Hepatocyte (in vitro differentiated cells): ENCODE data around the gene RBM14. TPM values are rescaled to one million over a fixed set of nuclear protein-coding genes. Genes with fewer than 3 reads are reported as not detected.
"Not testable (repeated sequence)": the region's sequence is repeated elsewhere in the genome, so short reads cannot be mapped to it uniquely, and the experiment has no call there.

Experiments used
- DNase-seq: peaks from one replicate; pipeline ENCODE4 v3.0.0-alpha.2; 2016; ENCODE audit warnings: low spot score
- H2AFZ ChIP-seq: fragments of 200-600 bp; sonication (generic); 2 replicates; pipeline ENCODE4 v1.6.0; 2016; ENCODE audit warnings: antibody characterized with exemption, mild to moderate bottlenecking
- H3K27ac ChIP-seq: fragments of 200-600 bp; sonication (generic); 2 replicates; pipeline ENCODE4 v1.5.1; 2016; ENCODE audit warnings: mild to moderate bottlenecking
- H3K27me3 ChIP-seq: fragments of 200-600 bp; sonication (generic); 2 replicates; pipeline ENCODE4 v1.6.1; 2016
- H3K36me3 ChIP-seq: fragments of 200-600 bp; sonication (generic); replicated peaks from 2 replicates; pipeline ENCODE4 v1.5.1; 2016; ENCODE audit warnings: low read depth; ENCODE audit not compliant: insufficient read depth
- H3K4me1 ChIP-seq: fragments of 200-600 bp; sonication (generic); 2 replicates; pipeline ENCODE4 v1.5.1; 2016; ENCODE audit warnings: mild to moderate bottlenecking, moderate library complexity; ENCODE audit not compliant: insufficient read depth
- H3K4me2 ChIP-seq: fragments of 200-600 bp; sonication (generic); 2 replicates; pipeline ENCODE4 v1.6.0; 2016
- H3K4me3 ChIP-seq: fragments of 200-600 bp; sonication (generic); 2 replicates; pipeline ENCODE4 v1.5.1; 2016; ENCODE audit warnings: mild to moderate bottlenecking
- H3K79me2 ChIP-seq: fragments of 200-600 bp; sonication (generic); 2 replicates; pipeline ENCODE4 v1.6.0; 2017; ENCODE audit warnings: mild to moderate bottlenecking
- H3K9me2 ChIP-seq: fragments of 200-600 bp; sonication (generic); replicated peaks from 2 replicates; pipeline ENCODE4 v1.6.0; 2017; ENCODE audit warnings: mild to moderate bottlenecking; ENCODE audit not compliant: insufficient read depth
- H3K9me3 ChIP-seq: fragments of 200-600 bp; sonication (generic); 2 replicates; pipeline ENCODE4 v1.5.1; 2016; ENCODE audit warnings: low read depth, mild to moderate bottlenecking
- H4K20me1 ChIP-seq: fragments of 200-600 bp; sonication (generic); 2 replicates; pipeline ENCODE4 v1.6.0; 2016; ENCODE audit warnings: mild to moderate bottlenecking; ENCODE audit not compliant: insufficient read depth, poor library complexity, severe bottlenecking
- CTCF ChIP-seq: fragments of 200-600 bp; sonication (generic); IDR thresholded peaks from 2 replicates; pipeline ENCODE4 v1.5.1; 2016; ENCODE audit warnings: antibody characterized with exemption, mild to moderate bottlenecking; ENCODE audit not compliant: poor library complexity
- EZH2 ChIP-seq: fragments of 200-600 bp; sonication (generic); IDR thresholded peaks from 2 replicates; pipeline ENCODE4 v1.6.1; 2016; ENCODE audit warnings: antibody characterized with exemption, mild to moderate bottlenecking, borderline replicate concordance
- EZH2phosphoT487 ChIP-seq: fragments of 200-600 bp; sonication (generic); IDR thresholded peaks from one replicate; pipeline ENCODE4 v1.6.1; 2018; ENCODE audit warnings: antibody characterized with exemption, mild to moderate bottlenecking, low read depth, moderate library complexity; ENCODE audit not compliant: unreplicated experiment, severe bottlenecking
- WGBS: methylation state at CpG from one replicate; pipeline ENCODE4 v1.1.6; 2016; ENCODE audit warnings: low lambda C conversion rate; ENCODE audit errors: missing lambda C conversion rate; 5-methylcytosine and 5-hydroxymethylcytosine counted together
- polyA plus RNA-seq: library from polyadenylated mRNA; unstranded; fragments of >200 nt; fragmentation: Nextera tagmentation; extraction: Ambion mirVana; gene quantifications from 2 replicates; pipeline ENCODE4 v1.2.1, GENCODE V29; 2016
- total RNA-seq: library from RNA; depleted of rRNA; stranded (reverse); fragments of >200 nt; gene quantifications from 2 replicates; pipeline ENCODE4 v1.2.3, GENCODE V29; 2014

RBM14 gene
- total and polyA plus RNA-seq, 2 experiments from 2014 or later: 29.5 to 70.7 TPM

GRCh38 chr11:66586136-66586535 is 30.3 kb upstream of the RBM14 start:
- WGBS: 44% methylated on average over 2 of the region's 2 CpGs
- H3K27me3 ChIP-seq: no peaks in the 10 kb centered on the region
- H3K9me2 ChIP-seq: no peaks in the 10 kb centered on the region
- no peaks in the 10 kb centered on the region for H3K4me1 ChIP-seq
- no peaks in the 10 kb centered on the region for H4K20me1 ChIP-seq
- H3K79me2 ChIP-seq: no peaks in the 10 kb centered on the region
- no peak overlapping the region for H3K27ac ChIP-seq
- no peaks in the 10 kb centered on the region for H3K36me3 ChIP-seq
- no peaks in the 10 kb centered on the region for H3K9me3 ChIP-seq
- H2AFZ ChIP-seq: no peak overlapping the region
- no peak overlapping the region for H3K4me3 ChIP-seq
- DNase-seq: no peak
- H3K4me2 ChIP-seq: no peak overlapping the region
- TF ChIP-seq EZH2phosphoT487 (no peak), EZH2 (no peak), CTCF (no peak)

- not testable (repeated sequence) for H4K20me1 ChIP-seq, DNase-seq, H3K27ac ChIP-seq, H3K27me3 ChIP-seq, H3K36me3 ChIP-seq, H3K4me3 ChIP-seq, H3K4me2 ChIP-seq, H3K9me2 ChIP-seq, H3K9me3 ChIP-seq, H2AFZ ChIP-seq, H3K4me1 ChIP-seq
- 87% methylated on average over 2 of the region's 2 CpGs for WGBS
- peaks cover 20% of the 10 kb centered on the region for H3K79me2 ChIP-seq
These were observed 27.1 kb upstream of the RBM14 start for GRCh38 chr11:66589315-66589714.

- Histone ChIP-seq H3K4me3 (no peak overlapping the region), H3K27ac (no peak overlapping the region), H2AFZ (no peak overlapping the region), H3K36me3 (no peaks in the 10 kb centered on the region), H3K9me3 (no peaks in the 10 kb centered on the region), H3K4me1 (peaks cover 8% of the 10 kb centered on the region), H3K27me3 (no peaks in the 10 kb centered on the region), H3K9me2 (no peaks in the 10 kb centered on the region), H3K4me2 (no peak overlapping the region), H4K20me1 (no peaks in the 10 kb centered on the region), H3K79me2 (peaks cover 21% of the 10 kb centered on the region)
- DNase-seq: no peak
- TF ChIP-seq EZH2 (no peak), EZH2phosphoT487 (no peak), CTCF (no peak)
- WGBS: 96% methylated on average over 7 of the region's 7 CpGs
These were observed 26.3 kb upstream of the RBM14 start for GRCh38 chr11:66589996-66590675.

GRCh38 chr11:66591175-66591574 is 25.3 kb upstream of the RBM14 start:
- no peak for DNase-seq
- WGBS: 67% methylated on average over 2 of the region's 2 CpGs
- Histone ChIP-seq H2AFZ (no peak overlapping the region), H4K20me1 (no peaks in the 10 kb centered on the region), H3K27me3 (no peaks in the 10 kb centered on the region), H3K4me1 (peaks cover 15% of the 10 kb centered on the region), H3K27ac (no peak overlapping the region), H3K4me3 (no peak overlapping the region), H3K9me2 (no peaks in the 10 kb centered on the region), H3K9me3 (no peaks in the 10 kb centered on the region), H3K79me2 (peaks cover 27% of the 10 kb centered on the region), H3K36me3 (no peaks in the 10 kb centered on the region), H3K4me2 (no peak overlapping the region)
- TF ChIP-seq EZH2: no peak
- no peak for TF ChIP-seq EZH2phosphoT487
- TF ChIP-seq CTCF: no peak
